OCI-LY3 (cell line): Measurements from ENCODE around the gene ADGRG2.

Experiments used
- H2AFZ ChIP-seq: fragments of 200-600, 300-600 bp; shearing (Covaris generic); 2 replicates; pipeline ENCODE4 v1.6.0; 2014; ENCODE audit warnings: antibody characterized with exemption, low read depth, low read length
- H3K27ac ChIP-seq: fragments of 200-600, 300-600 bp; sonication (generic); 2 replicates; pipeline ENCODE4 v1.5.1; 2014; ENCODE audit warnings: mild to moderate bottlenecking, low read length, moderate library complexity, mixed read lengths
- H3K27me3 ChIP-seq: fragments of 200-600, 300-600 bp; sonication (generic); 2 replicates; pipeline ENCODE4 v1.6.1; 2014; ENCODE audit warnings: low read depth, low read length, mixed read lengths
- H3K36me3 ChIP-seq: fragments of 200-600, 300-600 bp; sonication (generic); replicated peaks from 2 replicates; pipeline ENCODE3; 2014; ENCODE audit warnings: low read depth, low read length, mixed read lengths
- H3K4me1 ChIP-seq: fragments of 300-600, 200-600 bp; sonication (generic); 2 replicates; pipeline ENCODE4 v1.6.1; 2014; ENCODE audit warnings: low read length, mixed read lengths
- H3K4me2 ChIP-seq: fragments of 200-600, 300-600 bp; sonication (generic); 2 replicates; pipeline ENCODE4 v1.6.1; 2014; ENCODE audit warnings: low read length, mixed read lengths
- H3K4me3 ChIP-seq: fragments of 300-600, 200-600 bp; sonication (generic); 2 replicates; pipeline ENCODE4 v1.5.1; 2014; ENCODE audit warnings: antibody characterized with exemption, mild to moderate bottlenecking, low read length, moderate library complexity
- H3K79me2 ChIP-seq: fragments of 300-600, 200-600 bp; shearing (Covaris generic); 2 replicates; pipeline ENCODE4 v1.6.1; 2014; ENCODE audit warnings: mild to moderate bottlenecking, low read length, mixed read lengths
- H3K9ac ChIP-seq: fragments of 300-600, 200-600 bp; shearing (Covaris generic); 2 replicates; pipeline ENCODE4 v1.6.0; 2014; ENCODE audit warnings: mild to moderate bottlenecking, low read length, moderate library complexity
- H3K9me3 ChIP-seq: fragments of 200-600, 300-600 bp; shearing (Covaris generic); 2 replicates; pipeline ENCODE4 v1.6.1; 2014; ENCODE audit warnings: low read length, mixed read lengths; ENCODE audit not compliant: insufficient read depth
- H4K20me1 ChIP-seq: fragments of 200-600, 300-600 bp; sonication (generic); 2 replicates; pipeline ENCODE4 v1.6.1; 2016; ENCODE audit warnings: low read length, mixed read lengths; ENCODE audit not compliant: insufficient read depth
- EZH2phosphoT487 ChIP-seq: fragments of 200-600 bp; shearing (Covaris generic); IDR thresholded peaks from 2 replicates; pipeline ENCODE4 v1.6.1; 2018; ENCODE audit warnings: antibody characterized with exemption, mixed run types, low read depth
- TF ChIP-seq, protein P1 (sequence below): fragments of 200-600, 300-600 bp; sonication (generic); IDR thresholded peaks from 2 replicates; pipeline ENCODE4 v1.5.1; 2014; ENCODE audit warnings: antibody characterized with exemption, low read length, low read depth

The ADGRG2 gene

DNA sequence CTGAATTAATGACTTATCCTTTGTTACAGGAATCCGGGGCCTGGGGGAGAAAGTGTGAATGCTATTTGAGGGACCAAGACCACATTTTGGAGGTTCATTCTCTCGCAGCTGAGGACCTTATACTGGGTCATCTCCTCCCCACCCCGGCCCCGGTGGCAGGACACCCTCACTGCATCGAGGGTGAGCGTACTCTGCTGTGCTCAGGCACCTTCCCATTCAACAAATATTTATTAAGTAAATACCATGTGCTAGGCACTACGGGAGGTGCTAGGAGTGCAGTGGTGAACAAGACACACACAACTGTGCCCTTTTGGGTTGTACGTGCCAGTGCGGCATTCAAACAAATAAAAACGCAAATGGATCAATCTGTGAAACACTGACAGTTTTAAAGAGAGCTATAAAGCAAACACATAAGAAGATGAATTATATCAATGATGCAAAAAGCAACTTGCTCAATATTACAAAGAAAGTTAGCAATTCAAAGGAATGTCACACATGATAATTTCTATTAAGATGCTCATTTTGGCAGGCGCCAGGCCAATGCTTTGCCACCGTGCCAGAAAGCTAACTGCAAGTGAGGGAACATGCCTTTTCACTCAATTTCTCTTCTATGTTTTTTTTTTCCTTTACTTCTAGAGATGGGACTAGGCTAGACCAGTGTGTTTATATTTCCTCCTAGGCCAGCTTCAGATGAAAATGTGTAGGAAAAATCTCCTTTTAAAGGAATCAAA lies 24.6 kb downstream of the ADGRG2 start:
- no peak for TF ChIP-seq EZH2phosphoT487
- TF ChIP-seq, protein P1, sequence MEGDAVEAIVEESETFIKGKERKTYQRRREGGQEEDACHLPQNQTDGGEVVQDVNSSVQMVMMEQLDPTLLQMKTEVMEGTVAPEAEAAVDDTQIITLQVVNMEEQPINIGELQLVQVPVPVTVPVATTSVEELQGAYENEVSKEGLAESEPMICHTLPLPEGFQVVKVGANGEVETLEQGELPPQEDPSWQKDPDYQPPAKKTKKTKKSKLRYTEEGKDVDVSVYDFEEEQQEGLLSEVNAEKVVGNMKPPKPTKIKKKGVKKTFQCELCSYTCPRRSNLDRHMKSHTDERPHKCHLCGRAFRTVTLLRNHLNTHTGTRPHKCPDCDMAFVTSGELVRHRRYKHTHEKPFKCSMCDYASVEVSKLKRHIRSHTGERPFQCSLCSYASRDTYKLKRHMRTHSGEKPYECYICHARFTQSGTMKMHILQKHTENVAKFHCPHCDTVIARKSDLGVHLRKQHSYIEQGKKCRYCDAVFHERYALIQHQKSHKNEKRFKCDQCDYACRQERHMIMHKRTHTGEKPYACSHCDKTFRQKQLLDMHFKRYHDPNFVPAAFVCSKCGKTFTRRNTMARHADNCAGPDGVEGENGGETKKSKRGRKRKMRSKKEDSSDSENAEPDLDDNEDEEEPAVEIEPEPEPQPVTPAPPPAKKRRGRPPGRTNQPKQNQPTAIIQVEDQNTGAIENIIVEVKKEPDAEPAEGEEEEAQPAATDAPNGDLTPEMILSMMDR = no peak
- H4K20me1 ChIP-seq = no peaks in the 10 kb centered on the region
- no peaks in the 10 kb centered on the region for H3K36me3 ChIP-seq
- no peak overlapping the region for H3K4me3 ChIP-seq
- H2AFZ ChIP-seq = no peak overlapping the region
- H3K9ac ChIP-seq = no peak overlapping the region
- H3K27me3 ChIP-seq = no peaks in the 10 kb centered on the region
- no peak overlapping the region for H3K4me2 ChIP-seq
- H3K79me2 ChIP-seq = no peaks in the 10 kb centered on the region
- H3K27ac ChIP-seq = no peak overlapping the region
- H3K4me1 ChIP-seq = no peaks in the 10 kb centered on the region
- no peaks in the 10 kb centered on the region for H3K9me3 ChIP-seq

DNA sequence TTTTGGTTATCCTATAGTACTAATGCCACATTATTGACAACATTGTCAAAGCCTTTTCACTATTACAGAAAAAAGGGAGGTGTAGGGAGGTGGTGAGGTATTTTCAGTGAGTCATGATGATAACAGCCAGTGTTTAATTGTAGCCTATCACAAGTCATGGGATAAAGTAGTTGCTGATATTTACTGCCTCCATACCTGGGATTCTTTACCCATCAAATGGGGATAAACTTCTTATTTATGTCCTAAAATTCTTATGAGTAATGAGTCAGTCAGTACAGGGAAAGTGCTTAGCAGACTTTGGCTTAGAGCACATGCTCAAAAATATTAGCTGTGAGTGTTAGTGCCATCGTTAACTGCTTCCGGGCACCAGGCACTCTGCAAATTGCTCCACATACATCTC lies 25.7 kb downstream of the ADGRG2 start:
- no peaks in the 10 kb centered on the region for H3K36me3 ChIP-seq
- no peak for TF ChIP-seq EZH2phosphoT487
- TF ChIP-seq, protein P1 = no peak
- H3K4me2 ChIP-seq = no peak overlapping the region
- no peak overlapping the region for H3K4me3 ChIP-seq
- H2AFZ ChIP-seq = no peak overlapping the region
- H3K9me3 ChIP-seq = no peaks in the 10 kb centered on the region
- H3K27me3 ChIP-seq = no peaks in the 10 kb centered on the region
- no peak overlapping the region for H3K27ac ChIP-seq
- no peaks in the 10 kb centered on the region for H3K79me2 ChIP-seq
- no peaks in the 10 kb centered on the region for H4K20me1 ChIP-seq
- H3K9ac ChIP-seq = no peak overlapping the region
- H3K4me1 ChIP-seq = no peaks in the 10 kb centered on the region

DNA sequence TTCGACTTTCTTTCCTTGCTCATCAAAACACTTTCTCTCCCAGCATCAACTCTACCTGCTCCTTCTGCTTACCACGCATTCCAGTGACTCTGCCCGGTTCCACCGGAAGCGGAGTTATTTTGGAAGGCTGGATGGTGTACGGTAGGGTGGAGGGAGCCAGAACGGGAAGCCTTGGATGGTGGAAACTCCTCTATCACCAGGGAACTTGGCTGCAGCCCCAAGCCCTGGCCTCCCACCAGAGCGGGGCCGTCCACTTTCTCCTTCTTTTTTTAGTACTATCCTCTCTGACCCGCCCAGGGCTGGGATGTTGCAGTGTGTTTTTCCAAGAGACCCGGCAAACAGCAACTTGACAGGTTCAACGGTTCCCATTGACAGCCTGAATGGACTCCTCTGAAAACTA lies 27.6 kb downstream of the ADGRG2 start:
- no peak overlapping the region for H2AFZ ChIP-seq

DNA sequence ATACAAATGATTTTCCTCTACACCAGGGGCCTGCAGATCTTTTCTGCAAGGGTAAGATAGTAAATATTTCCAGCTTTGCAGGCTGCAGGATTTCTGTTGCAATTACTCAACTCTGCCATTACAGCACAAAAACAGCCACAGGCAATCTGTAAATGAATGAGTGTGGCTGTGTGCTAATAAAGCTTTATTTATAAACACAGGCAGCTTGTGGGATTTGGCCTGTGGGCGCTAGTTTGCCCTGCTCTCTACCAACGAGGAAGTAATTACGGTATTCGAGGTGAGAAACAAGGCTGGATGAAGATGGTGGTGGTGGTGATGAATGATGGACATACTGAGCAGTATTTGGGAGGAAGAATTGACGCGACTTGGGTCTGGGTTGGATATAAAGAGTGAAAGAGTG lies 30.7 kb downstream of the ADGRG2 start:
- Histone ChIP-seq H2AFZ (no peak overlapping the region), H3K4me3 (no peak overlapping the region), H4K20me1 (no peaks in the 10 kb centered on the region), H3K79me2 (no peaks in the 10 kb centered on the region), H3K4me2 (no peak overlapping the region), H3K4me1 (no peaks in the 10 kb centered on the region), H3K27ac (no peak overlapping the region), H3K36me3 (no peaks in the 10 kb centered on the region), H3K27me3 (no peaks in the 10 kb centered on the region), H3K9ac (no peak overlapping the region), H3K9me3 (no peaks in the 10 kb centered on the region)
- TF ChIP-seq, protein P1 = no peak
- no peak for TF ChIP-seq EZH2phosphoT487

More for the DNA sequence above, 27.6 kb downstream of the ADGRG2 start:
- no peak overlapping the region for H3K9ac ChIP-seq
- H3K9me3 ChIP-seq = no peaks in the 10 kb centered on the region
- H3K27me3 ChIP-seq = no peaks in the 10 kb centered on the region
- no peak overlapping the region for H3K27ac ChIP-seq
- H3K79me2 ChIP-seq = no peaks in the 10 kb centered on the region
- TF ChIP-seq, protein P1 = no peak
- TF ChIP-seq EZH2phosphoT487 = no peak
- no peaks in the 10 kb centered on the region for H3K4me1 ChIP-seq
- H3K4me3 ChIP-seq = no peak overlapping the region
- H3K36me3 ChIP-seq = no peaks in the 10 kb centered on the region
- H3K4me2 ChIP-seq = no peak overlapping the region
- no peaks in the 10 kb centered on the region for H4K20me1 ChIP-seq
